HepG2 (cell line): Measurements from ENCODE around the gene KIRREL2. TPM values are rescaled to one million over a fixed set of nuclear protein-coding genes. Genes with fewer than 3 reads are reported as not detected.

Source experiments
- DR1 ChIP-seq: sonication (generic); formaldehyde crosslinking; IDR thresholded peaks from 2 replicates; pipeline ENCODE4 v1.8.0; 2021; ENCODE audit warnings: mild to moderate bottlenecking, missing genetic modification reagents, inconsistent platforms
- MIER2 ChIP-seq: IDR thresholded peaks from 2 replicates; pipeline ENCODE4 v1.6.1; 2016; ENCODE audit warnings: missing biosample characterization, missing genetic modification reagents
- REST ChIP-seq, 2 experiments: IDR thresholded peaks; 2 replicates each; pipeline ENCODE4 v1.6.1; 2011 to 2012; ENCODE audit warnings: low read length in 2 of 2, borderline replicate concordance in 1 of 2, low read depth in 1 of 2, mild to moderate bottlenecking in 1 of 2, moderate library complexity in 1 of 2
- SALL1 ChIP-seq: sonication (generic); formaldehyde crosslinking; IDR thresholded peaks from 2 replicates; pipeline ENCODE4 v1.8.0; 2022; ENCODE audit warnings: mild to moderate bottlenecking, missing genetic modification reagents
- ZNF407 ChIP-seq: sonication (generic); formaldehyde crosslinking; IDR thresholded peaks from one replicate; pipeline ENCODE4 v1.5.1; 2020; ENCODE audit warnings: mild to moderate bottlenecking, missing genetic modification reagents; ENCODE audit errors: not compliant biosample characterization
- polyA plus RNA-seq, 8 experiments: library from polyadenylated mRNA; depleted of rRNA in 3 of 8; stranded (reverse) in 7 of 8; unstranded in 1 of 8; fragments of >200 nt; fragmentation: Illumina TruSeq in 4 of 8; extraction: Trizol in 4 of 8; gene quantifications; 2 replicates each; pipeline versions ENCODE4 v1.2.1 to v1.2.3, GENCODE V29; 2011 to 2016; ENCODE audit warnings: low read depth in 4 of 8, missing spikeins in 1 of 8, mixed read lengths in 1 of 8; ENCODE audit not compliant: insufficient read depth in 1 of 8
- total RNA-seq, 5 experiments: library from RNA; depleted of rRNA; stranded (reverse); fragments of >200 nt; fragmentation: Illumina TruSeq; extraction: Trizol; gene quantifications; 2 replicates each; pipeline ENCODE4 v1.2.3, GENCODE V29; 2016; ENCODE audit warnings: low read depth in 1 of 5
- TF ChIP-seq, protein P1 (sequence below): sonication (generic); formaldehyde crosslinking; IDR thresholded peaks from 2 replicates; pipeline ENCODE4 v1.5.0; 2020; ENCODE audit warnings: mild to moderate bottlenecking, missing genetic modification reagents

KIRREL2 gene
- total and polyA plus RNA-seq, 2 of the 13 experiments (the other 11 are each of a cell fraction or from before 2014, with no cell fraction given), result 0.18 to 2.4 TPM

- TF ChIP-seq REST (IDR thresholded peaks at IDR 0.05; ENCODE audit: borderline replicate concordance in 1 of 2, low read depth in 1 of 2, low read length in 2 of 2) (0 out of 4 replicates have a peak, but pooled peaks of 1 of the 2 experiments have one; percentile 12), MIER2 (CRISPR knock-in tag) (peak; percentile 56; the same call in 1 of the 2 replicates), DR1 (CRISPR knock-in tag) (no peak), SALL1 (CRISPR knock-in tag) (no peak), ZNF407 (CRISPR knock-in tag) (no peak)
- TF ChIP-seq, protein P1, sequence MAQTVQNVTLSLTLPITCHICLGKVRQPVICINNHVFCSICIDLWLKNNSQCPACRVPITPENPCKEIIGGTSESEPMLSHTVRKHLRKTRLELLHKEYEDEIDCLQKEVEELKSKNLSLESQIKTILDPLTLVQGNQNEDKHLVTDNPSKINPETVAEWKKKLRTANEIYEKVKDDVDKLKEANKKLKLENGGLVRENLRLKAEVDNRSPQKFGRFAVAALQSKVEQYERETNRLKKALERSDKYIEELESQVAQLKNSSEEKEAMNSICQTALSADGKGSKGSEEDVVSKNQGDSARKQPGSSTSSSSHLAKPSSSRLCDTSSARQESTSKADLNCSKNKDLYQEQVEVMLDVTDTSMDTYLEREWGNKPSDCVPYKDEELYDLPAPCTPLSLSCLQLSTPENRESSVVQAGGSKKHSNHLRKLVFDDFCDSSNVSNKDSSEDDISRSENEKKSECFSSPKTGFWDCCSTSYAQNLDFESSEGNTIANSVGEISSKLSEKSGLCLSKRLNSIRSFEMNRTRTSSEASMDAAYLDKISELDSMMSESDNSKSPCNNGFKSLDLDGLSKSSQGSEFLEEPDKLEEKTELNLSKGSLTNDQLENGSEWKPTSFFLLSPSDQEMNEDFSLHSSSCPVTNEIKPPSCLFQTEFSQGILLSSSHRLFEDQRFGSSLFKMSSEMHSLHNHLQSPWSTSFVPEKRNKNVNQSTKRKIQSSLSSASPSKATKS, result no peak
Observed at GRCh38 chr19:35882114-35882832, 25.6 kb downstream of the KIRREL2 start (continued).
